Anterior cingulate cortex (tissue), 58 donors: ENCODE data around the gene TCIRG1.

Experiments used
- DNase-seq, 58 donors: peaks; one replicate each; lab custom pipeline; 2025; lab: John Stamatoyannopoulos, UW

TCIRG1 gene

DNA sequence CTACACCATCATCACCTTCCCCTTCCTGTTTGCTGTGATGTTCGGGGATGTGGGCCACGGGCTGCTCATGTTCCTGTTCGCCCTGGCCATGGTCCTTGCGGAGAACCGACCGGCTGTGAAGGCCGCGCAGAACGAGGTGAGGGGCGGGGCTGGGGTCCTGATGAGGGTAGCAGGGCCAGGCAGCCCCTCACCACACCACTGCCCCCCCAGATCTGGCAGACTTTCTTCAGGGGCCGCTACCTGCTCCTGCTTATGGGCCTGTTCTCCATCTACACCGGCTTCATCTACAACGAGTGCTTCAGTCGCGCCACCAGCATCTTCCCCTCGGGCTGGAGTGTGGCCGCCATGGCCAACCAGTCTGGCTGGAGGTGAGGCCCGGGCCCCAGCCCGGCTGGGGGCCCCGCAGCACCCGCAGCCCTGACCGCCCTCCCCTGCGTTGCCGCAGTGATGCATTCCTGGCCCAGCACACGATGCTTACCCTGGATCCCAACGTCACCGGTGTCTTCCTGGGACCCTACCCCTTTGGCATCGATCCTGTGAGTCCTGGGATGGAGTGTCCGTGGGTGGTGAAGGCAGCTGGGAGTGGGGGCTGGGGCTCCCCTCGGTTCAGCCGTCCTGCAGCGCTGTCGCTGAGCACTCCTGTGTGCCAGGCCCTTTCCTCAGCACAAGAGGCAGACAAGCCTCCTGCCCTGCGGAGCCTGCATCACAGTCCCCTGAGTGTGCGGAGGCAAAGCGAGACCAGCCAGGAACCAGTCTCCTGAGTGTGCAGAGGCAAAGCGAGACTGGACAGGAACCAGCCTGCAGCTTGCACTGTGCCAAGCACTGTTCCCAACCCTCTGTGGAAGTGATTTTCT, 8.8 kb downstream of the TCIRG1 start:
- DNase-seq: peak in 6 of 58 donors; percentile 21 to 43 (median 29)

- no peak for DNase-seq
Observed at GRCh38 chr11:68048681-68049508, 10.1 kb downstream of the TCIRG1 start.

GRCh38 chr11:68049509-68050370, 10.9 kb downstream of the TCIRG1 start:
- no peak for DNase-seq

DNA sequence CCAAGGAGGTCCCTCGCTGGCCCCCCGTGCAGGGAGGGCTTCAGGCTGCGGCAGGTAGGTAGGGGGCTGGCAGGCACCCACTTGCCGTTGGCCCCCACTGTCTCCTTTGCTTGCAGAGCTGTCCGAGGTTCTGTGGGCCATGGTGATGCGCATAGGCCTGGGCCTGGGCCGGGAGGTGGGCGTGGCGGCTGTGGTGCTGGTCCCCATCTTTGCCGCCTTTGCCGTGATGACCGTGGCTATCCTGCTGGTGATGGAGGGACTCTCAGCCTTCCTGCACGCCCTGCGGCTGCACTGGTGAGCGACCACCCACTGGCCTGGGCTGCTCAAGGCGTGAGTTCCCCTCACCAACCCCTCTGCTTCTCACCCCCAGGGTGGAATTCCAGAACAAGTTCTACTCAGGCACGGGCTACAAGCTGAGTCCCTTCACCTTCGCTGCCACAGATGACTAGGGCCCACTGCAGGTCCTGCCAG, 11.6 kb downstream of the TCIRG1 start:
- no peak for DNase-seq

DNA sequence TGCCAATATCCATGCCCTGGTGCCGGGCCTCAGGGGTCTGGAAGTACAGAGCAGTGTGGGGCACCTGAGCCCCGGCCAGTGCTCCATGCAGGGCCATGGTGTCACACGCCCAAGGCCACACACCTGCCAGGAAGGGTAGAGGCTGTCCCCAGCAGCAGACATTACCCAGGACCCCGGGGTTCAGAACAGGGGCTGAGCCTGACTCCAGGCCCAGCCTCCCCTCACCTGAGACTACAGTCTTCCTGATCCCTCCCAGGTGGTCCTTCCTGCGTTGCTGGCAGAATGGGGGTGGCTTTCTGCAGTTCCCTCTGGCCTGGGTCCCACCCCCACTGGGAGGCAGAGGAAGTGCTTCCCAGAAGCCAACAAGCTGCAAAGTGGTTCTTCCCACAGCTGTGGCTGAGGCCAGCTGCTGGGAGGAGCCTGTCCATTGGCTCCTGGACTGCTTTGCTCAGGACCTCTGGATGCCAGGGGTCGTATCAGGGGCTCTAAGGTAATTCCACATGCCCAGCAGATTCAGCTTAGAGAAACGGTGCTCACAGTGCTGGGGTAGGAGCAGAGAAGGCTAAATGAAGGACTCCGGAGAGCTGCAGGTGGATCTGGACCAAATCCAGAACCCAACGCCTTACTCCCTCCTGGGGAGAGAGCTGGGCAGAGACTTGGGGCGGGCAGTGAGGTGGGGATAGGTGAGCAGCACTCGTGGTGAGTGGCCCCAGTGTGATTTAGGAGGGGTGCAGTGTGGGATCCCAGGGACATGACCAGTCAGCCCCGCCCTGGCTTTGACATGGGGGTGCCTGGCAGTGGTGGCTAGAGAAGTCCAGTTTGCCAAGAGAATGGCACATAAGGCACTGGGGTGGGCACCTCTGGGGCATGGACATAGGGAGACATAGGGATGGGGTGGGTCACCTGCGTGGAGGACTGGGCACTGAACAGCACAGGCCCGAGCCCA, 12.6 kb downstream of the TCIRG1 start:
- DNase-seq: no peak

DNA sequence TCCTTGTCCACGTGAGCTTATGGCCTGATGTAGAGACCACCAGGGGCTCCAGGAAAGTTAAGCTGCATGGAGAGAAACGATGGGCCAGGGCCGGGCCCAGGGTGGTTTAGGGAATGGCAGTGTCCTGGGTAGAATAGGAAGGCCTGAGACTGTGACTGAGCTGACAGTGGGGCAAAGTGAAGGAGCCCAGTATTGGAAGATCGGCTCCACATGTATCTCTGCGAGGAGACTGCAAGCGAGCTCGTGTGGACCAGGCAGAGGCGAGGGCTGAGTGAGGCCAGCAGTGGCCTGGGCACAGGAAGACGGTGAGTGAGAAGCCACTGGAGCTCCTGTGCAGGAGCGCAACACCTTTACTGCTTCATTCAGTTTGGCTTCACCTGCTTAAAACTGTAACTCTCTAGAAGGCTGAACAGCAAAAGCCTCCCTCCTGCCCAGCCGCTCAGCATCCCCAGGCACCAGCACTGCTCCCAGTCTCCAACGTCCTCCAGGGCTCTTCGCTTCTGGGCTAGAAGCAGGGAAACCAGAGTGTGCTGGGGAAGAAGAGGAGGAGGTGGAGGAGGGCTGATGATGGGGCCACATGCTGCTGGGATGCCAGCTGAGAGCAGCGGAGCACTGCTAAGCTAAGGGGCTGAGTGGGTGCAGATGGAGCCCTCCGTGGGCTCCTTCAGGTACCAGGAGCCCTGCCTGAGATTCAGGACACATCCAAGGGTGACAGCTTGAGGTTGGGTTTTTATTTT, 13.5 kb downstream of the TCIRG1 start:
- DNase-seq: no peak

- DNase-seq: no peak
Observed at GRCh38 chr11:68053117-68053516, 14.3 kb downstream of the TCIRG1 start.

- no peak for DNase-seq
Observed at GRCh38 chr11:68053981-68054812, 15.4 kb downstream of the TCIRG1 start.

DNA sequence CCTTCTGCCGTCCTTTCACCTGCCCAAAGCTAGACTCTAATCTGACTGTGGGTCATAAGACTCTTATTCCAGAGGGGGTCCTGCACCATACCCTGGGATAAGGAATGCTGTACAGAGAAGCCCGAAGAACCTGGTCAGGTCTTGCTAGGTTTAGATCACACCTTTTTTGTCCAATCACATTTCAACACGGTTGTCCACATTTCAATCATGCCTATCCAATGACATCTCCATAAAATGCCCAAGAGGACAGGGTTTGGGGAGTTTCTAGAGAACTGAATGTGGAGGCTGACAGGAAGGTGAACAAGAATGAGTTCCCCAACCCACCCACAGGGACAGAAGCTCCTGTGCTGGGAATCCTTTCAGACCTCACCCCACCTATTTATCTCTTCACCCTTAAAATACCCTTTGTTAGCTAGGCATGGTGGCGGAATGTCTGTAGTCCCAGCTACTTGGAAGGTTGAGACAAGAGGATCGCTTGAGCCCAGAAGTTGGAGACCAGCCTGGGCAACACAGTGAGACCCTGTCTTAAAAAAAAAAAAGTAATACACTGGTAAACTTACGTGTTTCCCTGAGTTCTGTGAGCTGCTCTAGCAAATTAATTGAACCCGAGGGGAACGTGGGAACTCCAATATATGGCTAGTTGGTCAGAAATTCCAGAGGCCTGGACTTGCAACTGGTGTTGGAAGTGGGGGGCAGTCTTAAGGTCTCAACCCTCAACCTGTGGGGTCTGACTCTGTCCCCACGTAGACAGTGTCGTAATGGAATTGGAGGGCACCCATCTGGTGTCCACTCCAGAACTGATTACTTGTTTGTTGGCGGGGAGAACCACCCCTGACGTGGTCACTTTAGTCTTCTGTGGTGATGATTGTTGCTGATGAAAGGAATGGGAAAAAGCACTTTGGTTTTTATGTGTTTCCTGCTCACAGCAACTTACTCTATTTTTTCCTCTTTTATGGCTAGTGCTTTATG, 17.8 kb downstream of the TCIRG1 start:
- DNase-seq: no peak

GRCh38 chr11:68057807-68058206, 19.0 kb downstream of the TCIRG1 start:
- DNase-seq: no peak

DNA sequence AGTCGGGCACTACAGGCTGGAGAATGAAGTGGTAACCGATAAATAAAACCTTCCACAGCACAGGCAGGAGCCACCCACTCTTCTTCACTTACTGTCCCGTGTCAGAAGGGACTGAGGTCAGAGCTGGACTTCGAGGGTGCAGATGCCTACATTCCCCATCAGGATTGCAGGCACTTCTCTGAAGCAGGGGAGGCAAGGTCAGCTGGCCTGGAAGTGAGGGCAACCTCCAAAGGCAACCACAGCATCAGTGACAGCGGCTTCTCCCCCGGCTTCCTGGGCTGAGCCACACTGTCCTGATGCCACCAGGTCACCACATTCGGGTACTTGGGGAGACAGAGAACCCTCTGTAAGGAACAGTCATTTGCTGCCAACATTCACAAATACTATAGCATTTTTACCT, 22.7 kb downstream of the TCIRG1 start:
- DNase-seq: no peak

DNA sequence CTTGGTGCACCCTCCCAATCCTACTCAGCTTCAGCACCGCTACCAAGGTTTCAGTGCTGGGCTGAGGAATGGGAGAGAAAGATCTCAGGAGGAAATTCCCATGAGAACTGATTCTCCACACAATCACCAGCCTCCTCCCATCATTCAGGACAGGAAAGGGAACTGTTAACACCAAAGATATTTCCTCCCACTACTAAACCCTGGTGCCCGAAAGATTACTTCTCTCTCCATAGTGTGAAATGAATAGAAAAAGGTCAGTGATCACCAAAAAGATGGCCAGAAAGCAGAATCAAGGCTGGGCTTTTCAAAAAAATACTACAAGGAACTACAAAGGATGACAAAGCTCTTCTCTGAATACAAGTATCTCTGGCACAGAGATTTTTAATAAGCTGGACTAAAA, 26.1 kb downstream of the TCIRG1 start:
- DNase-seq: no peak

GRCh38 chr11:68065841-68066240, 27.0 kb downstream of the TCIRG1 start:
- no peak for DNase-seq

DNA sequence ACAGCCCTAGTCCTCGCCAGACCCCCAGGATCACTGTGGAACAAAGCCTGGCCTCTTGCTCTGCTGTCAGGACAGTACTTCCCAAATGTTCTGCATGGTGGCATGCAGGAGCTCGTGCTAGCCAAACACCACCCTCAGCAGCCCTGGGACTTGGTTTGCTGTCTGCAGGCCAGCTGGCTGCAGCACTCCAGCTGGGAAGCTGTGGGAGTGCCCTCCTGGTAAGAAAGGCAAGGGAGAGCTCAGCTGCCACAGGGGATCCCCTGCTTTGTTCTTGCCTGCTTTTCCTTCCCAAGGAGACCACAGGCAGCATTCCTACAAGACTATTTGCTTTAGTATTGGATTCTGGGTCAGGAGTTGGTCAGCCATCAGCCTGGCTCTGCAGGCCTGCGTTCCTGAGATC, 27.9 kb downstream of the TCIRG1 start:
- peak in 26 of 58 donors; percentile 8 to 74 (median 30) for DNase-seq

DNA sequence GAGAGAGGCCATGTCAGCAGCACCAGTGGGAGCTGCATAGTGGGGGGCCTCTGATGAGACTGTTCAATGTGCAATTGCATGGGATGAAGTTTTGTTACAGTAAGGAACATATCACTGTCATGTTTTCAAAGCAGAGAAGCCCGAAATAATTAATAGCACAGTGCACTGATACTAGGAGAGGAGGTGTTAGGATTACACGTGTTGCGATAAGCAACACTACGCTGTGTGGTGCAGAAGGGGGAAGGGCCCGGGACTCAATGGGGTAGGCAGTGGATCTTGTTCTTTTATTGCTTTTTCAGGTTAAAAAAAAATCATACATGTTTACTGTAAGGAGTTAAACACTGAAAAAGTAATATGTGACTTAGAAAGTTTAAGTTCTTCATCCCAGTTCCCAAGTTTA, 29.2 kb downstream of the TCIRG1 start:
- no peak for DNase-seq

GRCh38 chr11:68071281-68072048, 32.6 kb downstream of the TCIRG1 start:
- DNase-seq: no peak
